IPS DF 6.9 (cell line): ENCODE results near the gene HUS1.
"Not testable (repeated sequence)": the region's sequence is repeated elsewhere in the genome, so short reads cannot be mapped to it uniquely, and the experiment has no call there.

ENCODE experiments used
- DNase-seq: peaks from one replicate; pipeline ENCODE4 v3.0.0-alpha.2; 2013; ENCODE audit warnings: low read depth, low spot score
- H3K27ac ChIP-seq: one replicate; pipeline ENCODE4 v1.5.1; 2013; ENCODE audit warnings: low read length, control low read depth
- H3K27me3 ChIP-seq: 2 replicates; pipeline ENCODE4 v1.6.1; 2013; ENCODE audit warnings: mild to moderate bottlenecking, low read length; ENCODE audit not compliant: control insufficient read depth, insufficient read depth
- H3K36me3 ChIP-seq: 2 replicates; pipeline ENCODE4 v1.6.1; 2013; ENCODE audit warnings: low read length; ENCODE audit not compliant: control insufficient read depth, insufficient read depth
- H3K4me1 ChIP-seq: 2 replicates; pipeline ENCODE4 v1.6.1; 2013; ENCODE audit warnings: low read length; ENCODE audit not compliant: control insufficient read depth, insufficient read depth
- H3K4me3 ChIP-seq: 2 replicates; pipeline ENCODE4 v1.5.1; 2013; ENCODE audit warnings: mild to moderate bottlenecking, low read length
- H3K9me3 ChIP-seq: 2 replicates; pipeline ENCODE4 v1.6.1; 2013; ENCODE audit warnings: low read length, inconsistent platforms; ENCODE audit not compliant: control insufficient read depth, insufficient read depth
- WGBS: extraction: QIAGEN DNeasy Blood & Tissue Kit; methylation state at CpG from one replicate; pipeline ENCODE4 v1.1.7; 2013; ENCODE audit warnings: mixed read lengths, missing lambda C conversion rate; ENCODE audit not compliant: insufficient read length, insufficient coverage; 5-methylcytosine and 5-hydroxymethylcytosine counted together

The HUS1 gene

DNA sequence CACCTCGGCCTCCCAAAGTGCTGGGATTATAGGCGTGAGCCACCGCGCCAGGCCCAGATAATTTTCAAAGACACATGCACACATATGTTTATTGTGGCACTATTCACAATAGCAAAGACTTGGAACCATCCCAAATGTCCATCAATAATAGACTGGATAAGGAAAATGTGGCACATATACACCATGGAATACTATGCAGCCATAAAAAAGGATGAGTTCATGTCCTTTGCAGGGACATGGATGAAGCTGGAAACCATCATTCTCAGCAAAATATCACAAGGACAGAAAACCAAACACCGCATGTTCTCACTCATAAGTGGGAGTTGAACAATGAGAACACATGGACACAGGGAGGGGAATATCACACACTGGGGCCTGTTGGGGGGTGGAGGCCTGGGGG lies 1.2 kb upstream of the HUS1 start:
- not testable (repeated sequence) for H3K4me1 ChIP-seq, H3K27me3 ChIP-seq, H3K9me3 ChIP-seq, H3K4me3 ChIP-seq, H3K27ac ChIP-seq, DNase-seq
- WGBS = no CpG with 5 or more reads among the region's 5 CpGs
- H3K36me3 ChIP-seq = peaks cover 13% of the 10 kb centered on the region

DNA sequence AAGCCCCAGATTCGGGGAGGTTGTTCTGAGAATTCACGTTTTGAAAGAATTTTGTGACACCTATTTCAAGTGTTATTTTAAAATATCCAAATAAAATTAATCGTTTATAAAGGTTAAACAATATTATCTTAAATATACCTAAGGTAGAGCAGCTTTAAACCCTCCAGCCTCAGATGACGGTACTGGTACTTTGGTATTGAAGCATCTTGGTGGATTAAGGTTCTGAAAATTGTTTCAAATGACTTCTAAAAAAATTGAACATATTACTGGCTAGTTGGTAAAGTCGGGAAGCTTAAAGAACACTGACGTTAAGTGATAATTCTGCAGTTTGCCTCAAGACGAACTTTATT lies 392 bp upstream of the HUS1 start:
- H3K4me3 ChIP-seq = no peak overlapping the region; the same call in 1 of the 2 replicates
- DNase-seq = no peak
- H3K27ac ChIP-seq = no peak overlapping the region
- no peaks in the 10 kb centered on the region for H3K9me3 ChIP-seq
- no CpG with 5 or more reads among the region's 7 CpGs for WGBS
- no peaks in the 10 kb centered on the region for H3K27me3 ChIP-seq
- no peaks in the 10 kb centered on the region for H3K4me1 ChIP-seq
- peaks cover 13% of the 10 kb centered on the region for H3K36me3 ChIP-seq

DNA sequence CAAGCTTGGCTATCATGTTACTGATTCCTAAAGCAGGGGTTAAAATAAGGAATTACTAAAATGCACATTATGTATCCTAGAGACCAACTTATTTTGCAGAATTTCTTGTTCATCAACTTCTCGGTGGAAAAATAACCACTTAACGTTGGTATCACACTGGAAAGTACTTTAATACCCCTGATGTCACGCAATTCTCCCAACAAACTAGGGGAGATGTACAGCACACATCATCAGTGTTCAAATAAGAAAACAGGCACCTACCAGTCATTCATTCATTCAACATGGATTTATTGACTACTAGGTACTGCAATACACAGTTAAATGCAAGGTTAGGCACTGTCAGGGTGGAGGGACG lies 648 bp downstream of the HUS1 start:
- Histone ChIP-seq H3K27ac (no peak overlapping the region), H3K36me3 (peaks cover 19% of the 10 kb centered on the region), H3K4me1 (no peaks in the 10 kb centered on the region), H3K27me3 (no peaks in the 10 kb centered on the region), H3K4me3 (peak overlapping the region; percentile 96; the same call in 1 of the 2 replicates), H3K9me3 (no peaks in the 10 kb centered on the region)
- WGBS = no CpG with 5 or more reads among the region's 4 CpGs
- no peak for DNase-seq

GRCh38 chr7:47973739-47974138 lies 5.7 kb downstream of the HUS1 start:
- H3K36me3 ChIP-seq = peaks cover 19% of the 10 kb centered on the region

DNA sequence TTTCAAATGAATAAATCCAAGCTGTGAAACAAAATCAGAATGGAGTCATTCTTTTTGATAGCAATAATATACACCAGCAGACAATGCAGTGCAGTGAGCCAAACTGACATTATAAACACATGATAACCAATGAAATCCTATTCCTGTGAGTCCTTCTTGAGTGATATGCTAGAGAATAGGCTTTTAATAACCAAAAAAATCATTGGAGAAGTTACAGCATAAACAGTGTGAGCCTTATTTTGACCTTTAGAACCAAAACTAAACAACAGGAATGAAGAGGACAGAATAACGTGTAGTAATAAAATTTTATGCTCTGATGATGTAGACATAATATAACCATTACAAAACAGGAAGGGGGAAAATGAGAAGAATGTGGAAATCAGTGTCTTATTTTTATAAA lies 8.7 kb downstream of the HUS1 start:
- H3K4me3 ChIP-seq = no peak overlapping the region
- no peak overlapping the region for H3K27ac ChIP-seq
- peaks cover 25% of the 10 kb centered on the region for H3K36me3 ChIP-seq
- H3K27me3 ChIP-seq = no peaks in the 10 kb centered on the region
- DNase-seq = no peak
- H3K4me1 ChIP-seq = no peaks in the 10 kb centered on the region
- no CpG with 5 or more reads among the region's 1 CpG for WGBS
- no peaks in the 10 kb centered on the region for H3K9me3 ChIP-seq

More at GRCh38 chr7:47973739-47974138, 5.7 kb downstream of the HUS1 start:
- H3K4me3 ChIP-seq = no peak overlapping the region
- H3K27ac ChIP-seq = no peak overlapping the region
- no CpG with 5 or more reads among the region's 1 CpG for WGBS
- H3K9me3 ChIP-seq = no peaks in the 10 kb centered on the region
- DNase-seq = no peak
- H3K27me3 ChIP-seq = no peaks in the 10 kb centered on the region
- H3K4me1 ChIP-seq = no peaks in the 10 kb centered on the region

DNA sequence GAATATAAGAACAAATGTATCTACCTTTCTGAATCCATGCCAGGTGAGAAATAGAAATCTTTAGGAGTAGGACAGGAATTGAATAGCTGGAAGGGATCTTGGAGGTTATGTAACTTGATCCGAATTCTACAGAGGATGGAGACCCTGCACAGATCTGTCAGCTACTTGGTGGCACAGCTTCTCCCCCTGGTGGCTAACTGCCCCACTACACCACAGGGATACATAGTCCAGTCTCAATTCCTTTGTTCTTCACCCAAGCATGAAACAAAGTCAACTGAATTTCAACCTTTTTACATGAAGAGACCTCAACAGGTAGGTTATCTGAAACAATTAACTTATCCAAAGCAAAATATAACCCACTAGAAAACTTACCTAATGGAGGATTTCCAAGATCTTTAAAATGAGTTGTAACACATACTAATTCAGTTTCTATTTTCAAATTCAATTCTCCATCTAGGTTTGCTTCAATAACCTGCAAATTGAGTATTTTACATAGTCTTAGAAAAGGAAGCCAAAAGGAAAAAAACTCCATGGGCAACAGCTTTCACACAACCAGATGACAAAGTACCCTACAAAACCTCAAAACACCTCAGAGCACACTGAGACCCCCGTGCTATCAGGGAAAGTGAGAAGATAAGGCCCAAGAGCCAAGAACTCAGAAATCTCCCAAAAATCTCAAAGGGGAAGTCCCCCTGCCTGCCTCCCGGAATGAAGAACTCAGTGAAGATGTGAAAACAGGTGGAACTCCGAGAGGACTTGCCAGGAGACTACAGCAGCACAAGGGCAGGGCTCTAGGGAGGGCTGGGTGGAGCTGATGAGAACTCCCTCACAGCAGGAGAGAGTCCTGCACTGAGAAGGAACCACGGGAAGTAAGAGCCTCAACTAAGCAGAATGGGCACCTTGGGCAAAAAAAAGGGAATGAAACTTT lies 10.3 kb downstream of the HUS1 start:
- DNase-seq = peak; percentile 70
- H3K4me1 ChIP-seq = no peaks in the 10 kb centered on the region
- no peak overlapping the region for H3K4me3 ChIP-seq
- H3K9me3 ChIP-seq = no peaks in the 10 kb centered on the region
- no CpG with 5 or more reads among the region's 5 CpGs for WGBS
- peaks cover 31% of the 10 kb centered on the region for H3K36me3 ChIP-seq
- H3K27me3 ChIP-seq = no peaks in the 10 kb centered on the region
- H3K27ac ChIP-seq = no peak overlapping the region

- H3K4me3 ChIP-seq = no peak overlapping the region
- no peak overlapping the region for H3K27ac ChIP-seq
- DNase-seq = no peak
- WGBS = no CpG with 5 or more reads among the region's 2 CpGs
- H3K4me1 ChIP-seq = no peaks in the 10 kb centered on the region
- no peaks in the 10 kb centered on the region for H3K27me3 ChIP-seq
- H3K9me3 ChIP-seq = no peaks in the 10 kb centered on the region
- peaks cover 32% of the 10 kb centered on the region for H3K36me3 ChIP-seq
Measured at GRCh38 chr7:47967708-47968107, 11.7 kb downstream of the HUS1 start.

GRCh38 chr7:47967123-47967522 lies 12.3 kb downstream of the HUS1 start:
- Histone ChIP-seq H3K27me3 (no peaks in the 10 kb centered on the region), H3K4me1 (no peaks in the 10 kb centered on the region), H3K36me3 (peaks cover 34% of the 10 kb centered on the region), H3K9me3 (no peaks in the 10 kb centered on the region), H3K4me3 (no peak overlapping the region), H3K27ac (no peak overlapping the region)
- no peak for DNase-seq
- no CpG with 5 or more reads among the region's 5 CpGs for WGBS

DNA sequence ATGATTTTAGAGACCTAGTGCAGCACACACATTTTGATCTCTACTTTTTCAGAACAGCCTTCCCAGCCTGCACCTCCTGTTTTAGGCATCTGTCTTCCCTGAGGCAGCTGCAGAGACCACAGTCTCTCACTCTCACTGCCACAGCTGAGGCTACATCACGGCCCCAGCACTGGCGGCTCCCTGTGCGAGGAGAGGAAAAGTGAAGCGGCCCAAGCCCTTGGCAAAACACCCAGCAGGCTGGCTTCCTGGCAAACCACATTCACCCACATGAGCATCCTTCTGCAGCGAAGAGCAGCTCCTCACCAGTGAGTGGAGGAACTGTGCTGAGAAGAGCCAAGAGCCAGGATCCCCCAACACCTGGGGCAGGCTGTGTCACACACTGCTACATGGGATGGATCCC lies 14.0 kb downstream of the HUS1 start:
- Histone ChIP-seq H3K4me1 (no peaks in the 10 kb centered on the region), H3K36me3 (peaks cover 36% of the 10 kb centered on the region), H3K4me3 (no peak overlapping the region), H3K27ac (no peak overlapping the region), H3K27me3 (no peaks in the 10 kb centered on the region), H3K9me3 (no peaks in the 10 kb centered on the region)
- no CpG with 5 or more reads among the region's 5 CpGs for WGBS
- DNase-seq = no peak

DNA sequence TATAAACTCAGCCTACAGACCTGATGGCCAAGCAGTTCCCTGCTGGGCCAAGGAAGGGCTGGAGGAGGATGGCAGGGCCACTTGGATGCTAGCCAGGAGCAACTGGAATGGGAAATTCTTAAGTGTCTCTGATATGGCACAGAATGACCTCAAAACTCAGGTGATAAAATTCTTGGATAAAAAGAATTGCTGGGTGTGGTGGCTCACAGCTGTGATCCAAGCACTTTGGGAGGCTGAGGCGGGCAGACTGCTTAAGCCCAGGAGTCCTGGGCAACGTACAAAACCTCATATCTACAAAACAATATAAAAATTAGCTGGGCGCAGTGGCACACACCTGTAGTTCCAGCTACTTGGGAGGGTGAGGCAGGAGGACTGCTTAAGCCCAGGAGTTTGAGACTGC lies 17.2 kb downstream of the HUS1 start:
- Histone ChIP-seq H3K4me1 (no peaks in the 10 kb centered on the region), H3K4me3 (no peak overlapping the region), H3K36me3 (peaks cover 30% of the 10 kb centered on the region), H3K9me3 (no peaks in the 10 kb centered on the region), H3K27me3 (no peaks in the 10 kb centered on the region), H3K27ac (no peak overlapping the region)
- no peak for DNase-seq
- no CpG with 5 or more reads among the region's 3 CpGs for WGBS

DNA sequence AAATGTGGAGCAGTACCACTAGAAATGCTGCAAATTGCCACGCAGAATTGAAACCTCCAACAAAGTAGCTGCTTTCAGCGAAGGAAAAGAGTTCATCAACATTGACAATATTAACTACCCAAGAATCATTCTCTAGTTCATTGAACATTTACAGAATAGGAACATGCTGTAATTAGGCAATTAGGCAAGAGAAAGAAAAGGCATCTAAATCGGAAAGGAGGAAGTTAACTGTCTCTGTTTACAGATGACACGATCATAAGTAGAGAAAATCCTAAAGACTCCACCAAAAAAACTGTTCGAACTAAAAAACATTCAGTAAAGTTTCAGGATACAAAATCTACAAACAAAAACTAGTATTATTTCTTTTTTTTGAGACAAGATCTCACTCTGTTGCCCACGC lies 22.3 kb downstream of the HUS1 start:
- no peaks in the 10 kb centered on the region for H3K9me3 ChIP-seq
- peaks cover 2% of the 10 kb centered on the region; the same call in 1 of the 2 replicates for H3K36me3 ChIP-seq
- no peak overlapping the region for H3K27ac ChIP-seq
- H3K4me1 ChIP-seq = no peaks in the 10 kb centered on the region
- no peaks in the 10 kb centered on the region for H3K27me3 ChIP-seq
- WGBS = no CpG with 5 or more reads among the region's 6 CpGs
- no peak for DNase-seq
- no peak overlapping the region for H3K4me3 ChIP-seq
